Osteocyte (in vitro differentiated cells): ENCODE measurements around the gene TMIGD2. TPM values are rescaled to one million over a fixed set of nuclear protein-coding genes. Genes with fewer than 3 reads are reported as not detected.
A peak's percentile ranks its signal among the peaks of the same experiment; 100 is the strongest.

ENCODE experiments used
- DNase-seq: peaks from one replicate; pipeline ENCODE4 v3.0.0; 2021; ENCODE audit warnings: mixed read lengths; ENCODE audit not compliant: unreplicated experiment; ENCODE audit errors: extremely low spot score
- H3K27ac Mint-ChIP-seq: one replicate; pipeline ENCODE4 v1.8.0; 2021; ENCODE audit warnings: mild to moderate bottlenecking, mixed read lengths; ENCODE audit not compliant: unreplicated experiment
- H3K27me3 Mint-ChIP-seq: one replicate; pipeline ENCODE4 v1.8.0; 2021; ENCODE audit warnings: mixed read lengths; ENCODE audit not compliant: unreplicated experiment
- H3K36me3 Mint-ChIP-seq: one replicate; pipeline ENCODE4 v1.8.0; 2021; ENCODE audit warnings: mixed read lengths; ENCODE audit not compliant: unreplicated experiment
- H3K4me1 Mint-ChIP-seq: one replicate; pipeline ENCODE4 v1.8.0; 2021; ENCODE audit warnings: mixed read lengths; ENCODE audit not compliant: unreplicated experiment
- H3K4me3 Mint-ChIP-seq: one replicate; pipeline ENCODE4 v1.8.0; 2021; ENCODE audit warnings: mild to moderate bottlenecking, moderate library complexity, mixed read lengths; ENCODE audit not compliant: unreplicated experiment
- H3K9me3 Mint-ChIP-seq: one replicate; pipeline ENCODE4 v1.8.0; 2021; ENCODE audit warnings: mixed read lengths; ENCODE audit not compliant: unreplicated experiment
- CTCF ChIP-seq: fragments of 200-600 bp; sonication (generic); IDR thresholded peaks from 2 replicates; pipeline ENCODE4 v1.5.0; 2021; ENCODE audit warnings: antibody characterized with exemption, mild to moderate bottlenecking, moderate library complexity
- total RNA-seq: library from RNA; stranded (reverse); gene quantifications from 2 replicates; pipeline ENCODE4 v1.2.1, GENCODE V29; 2021

TMIGD2 gene
- total RNA-seq, 1 donor from 2014 or later, result not detected

- peaks cover 14% of the 10 kb centered on the region for H3K36me3 Mint-ChIP-seq
Measured at GRCh38 chr19:4268816-4269430, 33.3 kb downstream of the TMIGD2 start.

GRCh38 chr19:4267901-4268815 is 34.0 kb downstream of the TMIGD2 start:
- H3K27me3 Mint-ChIP-seq, result no peaks in the 10 kb centered on the region
- no peak for TF ChIP-seq CTCF
- no peaks in the 10 kb centered on the region for H3K4me1 Mint-ChIP-seq
- H3K9me3 Mint-ChIP-seq, result no peaks in the 10 kb centered on the region
- no peak overlapping the region for H3K27ac Mint-ChIP-seq
- H3K36me3 Mint-ChIP-seq, result peaks cover 14% of the 10 kb centered on the region
- H3K4me3 Mint-ChIP-seq, result no peak overlapping the region
- no peak for DNase-seq

More at GRCh38 chr19:4268816-4269430, 33.3 kb downstream of the TMIGD2 start:
- no peak overlapping the region for H3K4me3 Mint-ChIP-seq
- no peaks in the 10 kb centered on the region for H3K4me1 Mint-ChIP-seq
- H3K27ac Mint-ChIP-seq, result no peak overlapping the region
- H3K27me3 Mint-ChIP-seq, result no peaks in the 10 kb centered on the region
- no peak for TF ChIP-seq CTCF
- no peak for DNase-seq
- H3K9me3 Mint-ChIP-seq, result no peaks in the 10 kb centered on the region

- no peak overlapping the region for H3K4me3 Mint-ChIP-seq
- H3K4me1 Mint-ChIP-seq, result no peaks in the 10 kb centered on the region
- no peaks in the 10 kb centered on the region for H3K27me3 Mint-ChIP-seq
- H3K36me3 Mint-ChIP-seq, result peaks cover 14% of the 10 kb centered on the region
- no peaks in the 10 kb centered on the region for H3K9me3 Mint-ChIP-seq
- DNase-seq, result no peak
- H3K27ac Mint-ChIP-seq, result no peak overlapping the region
- TF ChIP-seq CTCF, result peak; percentile 77
Measured at GRCh38 chr19:4267101-4267900, 34.9 kb downstream of the TMIGD2 start.

- H3K4me1 Mint-ChIP-seq, result no peaks in the 10 kb centered on the region
- H3K4me3 Mint-ChIP-seq, result no peak overlapping the region
Measured at GRCh38 chr19:4266253-4267000, 35.8 kb downstream of the TMIGD2 start.

More at GRCh38 chr19:4266253-4267000, 35.8 kb downstream of the TMIGD2 start:
- H3K27me3 Mint-ChIP-seq, result no peaks in the 10 kb centered on the region
- H3K27ac Mint-ChIP-seq, result no peak overlapping the region
- DNase-seq, result no peak
- peaks cover 14% of the 10 kb centered on the region for H3K36me3 Mint-ChIP-seq
- no peaks in the 10 kb centered on the region for H3K9me3 Mint-ChIP-seq
- TF ChIP-seq CTCF, result no peak
